ENCODE results near the gene CDH13. TPM values are rescaled to one million over a fixed set of nuclear protein-coding genes. Genes with fewer than 3 reads are reported as not detected.
A peak's percentile ranks its signal among the peaks of the same experiment; 100 is the strongest.

CDH13 gene
- total RNA-seq, 2 donors from 2014 or later = not detected

GRCh38 chr16:82660966-82661365 lies 34.2 kb downstream of the CDH13 start:
- Mint-ChIP-seq H3K9me3 (peaks cover 0 to 4% of the 10 kb centered on the region in 2 donors), H3K27ac (no peak overlapping the region), H3K27me3 (ENCODE audit: low read depth) (peaks cover 20% of the 10 kb centered on the region)

GRCh38 chr16:82664181-82664580 lies 37.4 kb downstream of the CDH13 start:
- DNase-seq (no peak), ATAC-seq (replicated peaks in 1 of 2) (no peak)
- Mint-ChIP-seq H3K27ac (no peak overlapping the region), H3K36me3 (ENCODE audit: insufficient read depth in 2 of 2) (no peaks in the 10 kb centered on the region), H3K27me3 (ENCODE audit: low read depth) (peaks cover 26% of the 10 kb centered on the region), H3K4me1 (ENCODE audit: low read depth) (peaks cover 15% of the 10 kb centered on the region), H3K9me3 (peaks cover 0 to 1% of the 10 kb centered on the region in 2 donors), H3K4me3 (no peak overlapping the region)

More at GRCh38 chr16:82660966-82661365, 34.2 kb downstream of the CDH13 start:
- Mint-ChIP-seq H3K4me1 (ENCODE audit: low read depth) (peaks cover 46% of the 10 kb centered on the region), H3K36me3 (ENCODE audit: insufficient read depth in 2 of 2) (no peaks in the 10 kb centered on the region), H3K4me3 (no peak overlapping the region)
- DNase-seq (no peak), ATAC-seq (replicated peaks in 1 of 2) (no peak)

GRCh38 chr16:82665025-82665424 lies 38.3 kb downstream of the CDH13 start:
- no peak overlapping the region for H3K4me3 Mint-ChIP-seq
- no peaks in the 10 kb centered on the region for H3K36me3 Mint-ChIP-seq (ENCODE audit: insufficient read depth in 2 of 2)
- no peak overlapping the region for H3K27ac Mint-ChIP-seq
- peaks cover 0 to 1% of the 10 kb centered on the region in 2 donors for H3K9me3 Mint-ChIP-seq
- DNase-seq (no peak), ATAC-seq (replicated peaks in 1 of 2) (no peak)
- peaks cover 26% of the 10 kb centered on the region for H3K27me3 Mint-ChIP-seq (ENCODE audit: low read depth)
- H3K4me1 Mint-ChIP-seq (ENCODE audit: low read depth) = peaks cover 6% of the 10 kb centered on the region

GRCh38 chr16:82667437-82667836 lies 40.7 kb downstream of the CDH13 start:
- peaks cover 15% of the 10 kb centered on the region for H3K27me3 Mint-ChIP-seq (ENCODE audit: low read depth)
- DNase-seq (no peak), ATAC-seq (replicated peaks in 1 of 2) (no peak)
- peaks cover 9% of the 10 kb centered on the region for H3K4me1 Mint-ChIP-seq (ENCODE audit: low read depth)
- no peaks in the 10 kb centered on the region for H3K36me3 Mint-ChIP-seq (ENCODE audit: insufficient read depth in 2 of 2)
- no peaks in the 10 kb centered on the region for H3K9me3 Mint-ChIP-seq
- H3K4me3 Mint-ChIP-seq = no peak overlapping the region
- H3K27ac Mint-ChIP-seq = no peak overlapping the region

- no peak for ATAC-seq (replicated peaks in 1 of 2)
- Mint-ChIP-seq H3K9me3 (no peaks in the 10 kb centered on the region), H3K4me1 (ENCODE audit: low read depth) (peaks cover 9% of the 10 kb centered on the region), H3K36me3 (ENCODE audit: insufficient read depth in 2 of 2) (no peaks in the 10 kb centered on the region), H3K27me3 (ENCODE audit: low read depth) (peaks cover 15% of the 10 kb centered on the region), H3K27ac (no peak overlapping the region), H3K4me3 (no peak overlapping the region)
- DNase-seq = no peak
These were observed 41.3 kb downstream of the CDH13 start for GRCh38 chr16:82668094-82668493.

- peaks cover 9% of the 10 kb centered on the region for H3K4me1 Mint-ChIP-seq (ENCODE audit: low read depth)
- no peaks in the 10 kb centered on the region for H3K9me3 Mint-ChIP-seq
- no peaks in the 10 kb centered on the region for H3K36me3 Mint-ChIP-seq (ENCODE audit: insufficient read depth in 2 of 2)
- DNase-seq (peak; percentile 31 to 48), ATAC-seq (replicated peaks in 1 of 2) (peak in 1 of 2 donors; percentile 44)
- no peak overlapping the region for H3K4me3 Mint-ChIP-seq
- H3K27me3 Mint-ChIP-seq (ENCODE audit: low read depth) = peaks cover 13% of the 10 kb centered on the region
- H3K27ac Mint-ChIP-seq = no peak overlapping the region
These were observed 45.0 kb downstream of the CDH13 start for GRCh38 chr16:82671741-82672140.

- H3K27ac Mint-ChIP-seq = no peak overlapping the region
- H3K27me3 Mint-ChIP-seq (ENCODE audit: low read depth) = peaks cover 14% of the 10 kb centered on the region
- peak in 1 of 2 donors; percentile 25 for ATAC-seq (replicated peaks in 1 of 2)
- DNase-seq = no peak
- H3K4me3 Mint-ChIP-seq = no peak overlapping the region
- no peaks in the 10 kb centered on the region for H3K36me3 Mint-ChIP-seq (ENCODE audit: insufficient read depth in 2 of 2)
- H3K4me1 Mint-ChIP-seq (ENCODE audit: low read depth) = peaks cover 9% of the 10 kb centered on the region
- H3K9me3 Mint-ChIP-seq = no peaks in the 10 kb centered on the region
These were observed 45.9 kb downstream of the CDH13 start for GRCh38 chr16:82672676-82673075.

GRCh38 chr16:82675300-82675699 lies 48.5 kb downstream of the CDH13 start:
- H3K4me3 Mint-ChIP-seq = no peak overlapping the region
- no peaks in the 10 kb centered on the region for H3K9me3 Mint-ChIP-seq
- no peaks in the 10 kb centered on the region for H3K36me3 Mint-ChIP-seq (ENCODE audit: insufficient read depth in 2 of 2)
- ATAC-seq (replicated peaks in 1 of 2) = no peak
- H3K4me1 Mint-ChIP-seq (ENCODE audit: low read depth) = peaks cover 9% of the 10 kb centered on the region
- peaks cover 16% of the 10 kb centered on the region for H3K27me3 Mint-ChIP-seq (ENCODE audit: low read depth)
- no peak for DNase-seq
- H3K27ac Mint-ChIP-seq = no peak overlapping the region

- Mint-ChIP-seq H3K4me1 (ENCODE audit: low read depth) (no peaks in the 10 kb centered on the region), H3K27ac (no peak overlapping the region), H3K9me3 (peaks cover 0 to 2% of the 10 kb centered on the region in 2 donors), H3K27me3 (ENCODE audit: low read depth) (peaks cover 17% of the 10 kb centered on the region), H3K4me3 (no peak overlapping the region), H3K36me3 (ENCODE audit: insufficient read depth in 2 of 2) (no peaks in the 10 kb centered on the region)
- no peak for ATAC-seq (replicated peaks in 1 of 2)
- no peak for DNase-seq
These were observed 54.8 kb downstream of the CDH13 start for GRCh38 chr16:82681592-82681991.

GRCh38 chr16:82682767-82683166 lies 56.0 kb downstream of the CDH13 start:
- Mint-ChIP-seq H3K27me3 (ENCODE audit: low read depth) (peaks cover 10% of the 10 kb centered on the region), H3K4me3 (no peak overlapping the region), H3K36me3 (ENCODE audit: insufficient read depth in 2 of 2) (peaks cover 0 to 3% of the 10 kb centered on the region in 2 donors), H3K9me3 (peaks cover 6% of the 10 kb centered on the region in 2 donors), H3K4me1 (ENCODE audit: low read depth) (no peaks in the 10 kb centered on the region), H3K27ac (no peak overlapping the region)
- no peak for ATAC-seq (replicated peaks in 1 of 2)
- no peak for DNase-seq

GRCh38 chr16:82684256-82684655 lies 57.5 kb downstream of the CDH13 start:
- Mint-ChIP-seq H3K4me3 (no peak overlapping the region), H3K4me1 (ENCODE audit: low read depth) (no peaks in the 10 kb centered on the region), H3K27ac (no peak overlapping the region)

GRCh38 chr16:82685526-82685925 lies 58.8 kb downstream of the CDH13 start:
- H3K9me3 Mint-ChIP-seq = peaks cover 6% of the 10 kb centered on the region in 2 donors
- DNase-seq (no peak), ATAC-seq (replicated peaks in 1 of 2) (no peak)
- no peak overlapping the region for H3K27ac Mint-ChIP-seq
- no peaks in the 10 kb centered on the region for H3K4me1 Mint-ChIP-seq (ENCODE audit: low read depth)
- peaks cover 0 to 3% of the 10 kb centered on the region in 2 donors for H3K36me3 Mint-ChIP-seq (ENCODE audit: insufficient read depth in 2 of 2)
- H3K4me3 Mint-ChIP-seq = no peak overlapping the region
- H3K27me3 Mint-ChIP-seq (ENCODE audit: low read depth) = peaks cover 8% of the 10 kb centered on the region

More at GRCh38 chr16:82684256-82684655, 57.5 kb downstream of the CDH13 start:
- H3K36me3 Mint-ChIP-seq (ENCODE audit: insufficient read depth in 2 of 2) = peaks cover 0 to 3% of the 10 kb centered on the region in 2 donors
- peaks cover 8% of the 10 kb centered on the region for H3K27me3 Mint-ChIP-seq (ENCODE audit: low read depth)
- H3K9me3 Mint-ChIP-seq = peaks cover 6% of the 10 kb centered on the region in 2 donors
- DNase-seq = no peak
- no peak for ATAC-seq (replicated peaks in 1 of 2)

- DNase-seq = no peak
- H3K4me3 Mint-ChIP-seq = no peak overlapping the region
- H3K36me3 Mint-ChIP-seq (ENCODE audit: insufficient read depth in 2 of 2) = no peaks in the 10 kb centered on the region
- peaks cover 18% of the 10 kb centered on the region for H3K27me3 Mint-ChIP-seq (ENCODE audit: low read depth)
- ATAC-seq (replicated peaks in 1 of 2) = no peak
- peaks cover 0 to 1% of the 10 kb centered on the region in 2 donors for H3K9me3 Mint-ChIP-seq
- H3K4me1 Mint-ChIP-seq (ENCODE audit: low read depth) = no peaks in the 10 kb centered on the region
- H3K27ac Mint-ChIP-seq = no peak overlapping the region
These were observed 67.6 kb downstream of the CDH13 start for GRCh38 chr16:82694239-82694874.

GRCh38 chr16:82695806-82696205 lies 69.0 kb downstream of the CDH13 start:
- peaks cover 0 to 1% of the 10 kb centered on the region in 2 donors for H3K9me3 Mint-ChIP-seq
- peaks cover 8% of the 10 kb centered on the region for H3K4me1 Mint-ChIP-seq (ENCODE audit: low read depth)
- no peaks in the 10 kb centered on the region for H3K36me3 Mint-ChIP-seq (ENCODE audit: insufficient read depth in 2 of 2)

More at GRCh38 chr16:82695806-82696205, 69.0 kb downstream of the CDH13 start:
- ATAC-seq (replicated peaks in 1 of 2) (no peak), DNase-seq (no peak)
- Mint-ChIP-seq H3K27ac (no peak overlapping the region), H3K4me3 (no peak overlapping the region), H3K27me3 (ENCODE audit: low read depth) (peaks cover 23% of the 10 kb centered on the region)

Data from activated T-cell treated with anti-CD3 and anti-CD28 coated beads, Interleukin-2, amount 50 U/mL, for 72 hours (primary cell).